ENCODE measurements around the gene SNX8. TPM values are rescaled to one million over a fixed set of nuclear protein-coding genes. Genes with fewer than 3 reads are reported as not detected.

SNX8 gene
- total RNA-seq, 2 experiments from 2014 or later: 31.7 to 36.8 TPM

- H3K27ac Mint-ChIP-seq: no peak overlapping the region
- no peak overlapping the region for H3K4me3 Mint-ChIP-seq
- H3K9me3 Mint-ChIP-seq: no peaks in the 10 kb centered on the region
- peaks cover 3% of the 10 kb centered on the region for H3K4me1 Mint-ChIP-seq (ENCODE audit: low read depth)
- no peak for TF ChIP-seq CTCF (IDR thresholded peaks at IDR 0.05)
- H3K36me3 Mint-ChIP-seq (ENCODE audit: low read depth): peaks cover 10% of the 10 kb centered on the region
- ChIA-PET CTCF (no interaction called here), POLR2A (no interaction called here)
- DNase-seq (no peak), ATAC-seq (no peak)
- intact Hi-C loops (cut with micrococcal nuclease): no loop called here
- no peaks in the 10 kb centered on the region for H3K27me3 Mint-ChIP-seq
These were observed 47.3 kb downstream of the SNX8 start for GRCh38 chr7:2266911-2267310.

DNA sequence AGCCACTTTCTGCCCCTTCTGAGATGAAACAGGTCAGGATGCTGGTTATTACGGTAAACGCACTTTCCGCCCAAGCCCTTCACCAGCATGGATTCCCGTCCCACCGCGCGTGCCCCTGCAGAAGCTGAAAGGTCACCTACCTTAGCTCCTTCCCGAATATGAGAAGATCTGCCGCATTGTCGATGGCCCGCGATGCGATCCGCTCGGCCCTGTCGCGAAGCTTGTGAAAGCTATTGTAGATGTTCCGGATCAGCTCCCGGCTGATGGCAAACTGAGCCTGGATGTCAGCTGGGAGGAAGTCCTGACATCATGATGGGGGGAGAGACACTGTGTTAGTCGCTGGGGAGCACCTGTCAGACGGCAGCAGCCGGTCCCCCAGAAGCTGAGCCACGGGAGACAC, 50.1 kb downstream of the SNX8 start:
- DNase-seq (no peak), ATAC-seq (no peak)
- intact Hi-C loops (cut with micrococcal nuclease): no loop called here
- POLR2A ChIA-PET: no interaction called here
- H3K27me3 Mint-ChIP-seq: no peaks in the 10 kb centered on the region
- TF ChIP-seq CTCF (IDR thresholded peaks at IDR 0.05): no peak
- H3K36me3 Mint-ChIP-seq (ENCODE audit: low read depth): peaks cover 11% of the 10 kb centered on the region
- H3K4me1 Mint-ChIP-seq (ENCODE audit: low read depth): peaks cover 11% of the 10 kb centered on the region
- no peak overlapping the region for H3K4me3 Mint-ChIP-seq
- CTCF ChIA-PET: no interaction called here
- H3K9me3 Mint-ChIP-seq: no peaks in the 10 kb centered on the region
- no peak overlapping the region for H3K27ac Mint-ChIP-seq

DNA sequence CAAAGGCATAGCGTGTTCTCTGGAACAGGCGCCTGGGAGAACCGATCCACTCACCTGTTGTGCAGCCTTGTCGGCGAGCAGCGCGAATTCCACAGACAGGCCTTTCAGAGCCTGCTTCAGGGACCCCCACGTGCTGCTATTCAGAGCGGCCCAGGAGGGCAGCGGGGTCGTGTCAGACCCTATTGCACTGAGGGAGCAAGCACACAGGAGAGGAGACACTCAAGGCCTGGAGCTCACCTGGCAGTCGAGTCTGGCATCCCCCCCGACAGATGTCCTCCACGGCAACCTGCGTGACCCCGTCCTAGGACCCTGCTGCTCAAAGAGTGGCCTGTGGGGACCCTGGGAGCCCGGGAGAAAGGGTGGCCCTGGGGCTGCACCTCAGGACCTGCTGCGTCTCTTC, 51.1 kb downstream of the SNX8 start:
- no peak for ATAC-seq
- Mint-ChIP-seq H3K4me3 (no peak overlapping the region), H3K27me3 (no peaks in the 10 kb centered on the region), H3K4me1 (ENCODE audit: low read depth) (peaks cover 11% of the 10 kb centered on the region), H3K36me3 (ENCODE audit: low read depth) (peaks cover 11% of the 10 kb centered on the region), H3K9me3 (no peaks in the 10 kb centered on the region), H3K27ac (no peak overlapping the region)
- no peak for TF ChIP-seq CTCF (IDR thresholded peaks at IDR 0.05)
- intact Hi-C loops (cut with micrococcal nuclease): no loop called here
- POLR2A ChIA-PET: no interaction called here
- CTCF ChIA-PET: no interaction called here
- no peak for DNase-seq

DNA sequence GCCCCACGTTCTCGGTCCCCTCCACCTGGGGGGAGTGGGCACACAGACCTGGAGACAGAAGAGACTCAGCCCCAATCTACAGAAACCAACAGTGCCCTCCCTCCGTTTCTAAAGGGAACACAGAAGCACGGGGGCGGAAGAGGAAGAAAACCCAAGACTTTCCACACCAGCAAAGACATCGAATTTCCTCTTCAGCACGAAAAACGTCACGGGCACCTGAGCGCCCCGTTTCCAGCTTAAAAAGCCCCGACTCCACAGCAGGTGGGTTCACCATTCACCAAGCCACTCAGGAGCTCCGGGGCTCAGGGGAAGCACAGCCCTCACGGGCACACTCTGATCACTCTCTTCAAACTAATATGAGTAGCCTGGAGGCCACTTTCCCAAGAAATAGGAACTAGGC, 52.6 kb downstream of the SNX8 start:
- intact Hi-C loops (cut with micrococcal nuclease): no loop called here
- CTCF ChIA-PET: interaction anchor here (0.9 to 1.3 kb wide), 3 partner anchors 14 to 86 kb away, joined by 3 to 5 read pairs (median 4); no protein-coding TSS in a partner anchor
- peak; percentile 58 for ATAC-seq

GRCh38 chr7:2260820-2261219, 53.4 kb downstream of the SNX8 start:
- H3K4me3 Mint-ChIP-seq: no peak overlapping the region
- intact Hi-C loops (cut with micrococcal nuclease): no loop called here
- H3K27ac Mint-ChIP-seq: peak overlapping the region; percentile 20
- H3K27me3 Mint-ChIP-seq: no peaks in the 10 kb centered on the region
- peaks cover 11% of the 10 kb centered on the region for H3K36me3 Mint-ChIP-seq (ENCODE audit: low read depth)
- TF ChIP-seq CTCF (IDR thresholded peaks at IDR 0.05): no peak
- ATAC-seq: no peak
- ChIA-PET CTCF (interaction anchor here (1.3 to 2.4 kb wide), 3 partner anchors 13 to 87 kb away, joined by 3 to 9 read pairs (median 5); no protein-coding TSS in a partner anchor), POLR2A (interaction anchor here (1.3 to 1.5 kb wide), 2 partner anchors 29 to 93 kb away, joined by 3 to 5 read pairs; partner anchors contain the start of gene MAD1L1)
- H3K9me3 Mint-ChIP-seq: no peaks in the 10 kb centered on the region
- DNase-seq: no peak
- H3K4me1 Mint-ChIP-seq (ENCODE audit: low read depth): peaks cover 11% of the 10 kb centered on the region

More for the DNA sequence above, 52.6 kb downstream of the SNX8 start:
- Mint-ChIP-seq H3K9me3 (no peaks in the 10 kb centered on the region), H3K27ac (peak overlapping the region; percentile 91), H3K36me3 (ENCODE audit: low read depth) (peaks cover 11% of the 10 kb centered on the region), H3K4me1 (ENCODE audit: low read depth) (peaks cover 11% of the 10 kb centered on the region), H3K4me3 (peak overlapping the region; percentile 13), H3K27me3 (no peaks in the 10 kb centered on the region)
- POLR2A ChIA-PET: interaction anchor here (0.6 to 1.5 kb wide), 3 partner anchors 29 to 143 kb away, joined by 3 to 5 read pairs (median 3); partner anchors contain the start of gene MAD1L1
- TF ChIP-seq CTCF (IDR thresholded peaks at IDR 0.05): no peak
- DNase-seq: peak; percentile 37

Measured in activated CD8-positive, alpha-beta T cell treated with anti-CD3 and anti-CD28 coated beads for 36 hours (primary cell).